Measurements from ENCODE around the gene MYO18B. TPM values are rescaled to one million over a fixed set of nuclear protein-coding genes. Genes with fewer than 3 reads are reported as not detected.

Gene MYO18B
- polyA plus RNA-seq, 3 donors, result not detected

DNA sequence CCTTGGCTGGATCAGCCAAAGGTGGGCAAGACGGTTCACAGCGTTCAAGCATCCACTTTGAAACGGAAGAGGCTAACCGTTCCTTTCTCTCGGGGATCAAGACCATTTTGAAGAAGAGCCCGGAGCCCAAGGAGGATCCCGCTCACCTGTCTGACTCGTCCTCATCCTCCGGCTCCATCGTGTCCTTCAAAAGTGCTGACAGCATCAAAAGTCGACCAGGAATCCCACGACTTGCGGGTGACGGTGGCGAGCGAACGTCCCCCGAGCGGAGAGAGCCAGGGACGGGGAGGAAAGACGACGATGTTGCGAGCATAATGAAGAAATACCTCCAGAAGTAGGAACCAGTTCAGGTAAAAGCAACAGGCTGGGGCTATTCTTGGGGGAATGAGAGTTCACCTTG lies 285.4 kb downstream of the MYO18B start:
- DNase-seq, result no peak
- Mint-ChIP-seq H3K27me3 (ENCODE audit: low read depth in 3 of 3) (peaks cover 1 to 3% (median 2%) of the 10 kb centered on the region in 3 donors), H3K4me3 (no peak overlapping the region), H3K36me3 (no peaks in the 10 kb centered on the region), H3K4me1 (peaks cover 2% of the 10 kb centered on the region), H3K9me3 (peaks cover 0 to 5% (median 2%) of the 10 kb centered on the region in 7 donors), H3K27ac (no peak overlapping the region)
- Histone ChIP-seq H3K4me1 (ENCODE audit: control insufficient read depth in 1 of 2, insufficient read depth in 2 of 2, low read length in 2 of 2) (no peaks in the 10 kb centered on the region), H3K4me2 (replicated peaks; ENCODE audit: extremely low read depth, low read length, poor library complexity, severe bottlenecking) (no peak overlapping the region), H3K4me3 (replicated peaks in 1 of 3; ENCODE audit: low read depth in 2 of 3, low read length in 3 of 3) (no peak overlapping the region), H3K27me3 (ENCODE audit: control insufficient read depth in 2 of 2, insufficient read depth in 2 of 2, low read length in 2 of 2) (no peaks in the 10 kb centered on the region), H2AFZ (ENCODE audit: insufficient read depth, low read depth, low read length, poor library complexity, severe bottlenecking) (no peak overlapping the region), H3K27ac (ENCODE audit: low read depth in 1 of 2, low read length in 2 of 2) (no peak overlapping the region), H3K36me3 (replicated peaks in 1 of 2; ENCODE audit: control insufficient read depth in 1 of 2, insufficient read depth in 2 of 2, low read length in 2 of 2) (no peaks in the 10 kb centered on the region), H3K9me3 (replicated peaks in 1 of 2; ENCODE audit: control insufficient read depth in 1 of 2, insufficient read depth in 1 of 2, low read length in 2 of 2) (peaks cover 0 to under 1% of the 10 kb centered on the region in 2 donors), H3K79me2 (ENCODE audit: insufficient read depth, low read length) (no peaks in the 10 kb centered on the region), H3K9ac (ENCODE audit: insufficient read depth, low read length, poor library complexity, severe bottlenecking) (no peak overlapping the region), H4K20me1 (ENCODE audit: insufficient read depth, low read length) (no peaks in the 10 kb centered on the region)
- WGBS (ENCODE audit: insufficient coverage), result 93% methylated on average over 23 of the region's 23 CpGs
- TF ChIP-seq, protein P1, sequence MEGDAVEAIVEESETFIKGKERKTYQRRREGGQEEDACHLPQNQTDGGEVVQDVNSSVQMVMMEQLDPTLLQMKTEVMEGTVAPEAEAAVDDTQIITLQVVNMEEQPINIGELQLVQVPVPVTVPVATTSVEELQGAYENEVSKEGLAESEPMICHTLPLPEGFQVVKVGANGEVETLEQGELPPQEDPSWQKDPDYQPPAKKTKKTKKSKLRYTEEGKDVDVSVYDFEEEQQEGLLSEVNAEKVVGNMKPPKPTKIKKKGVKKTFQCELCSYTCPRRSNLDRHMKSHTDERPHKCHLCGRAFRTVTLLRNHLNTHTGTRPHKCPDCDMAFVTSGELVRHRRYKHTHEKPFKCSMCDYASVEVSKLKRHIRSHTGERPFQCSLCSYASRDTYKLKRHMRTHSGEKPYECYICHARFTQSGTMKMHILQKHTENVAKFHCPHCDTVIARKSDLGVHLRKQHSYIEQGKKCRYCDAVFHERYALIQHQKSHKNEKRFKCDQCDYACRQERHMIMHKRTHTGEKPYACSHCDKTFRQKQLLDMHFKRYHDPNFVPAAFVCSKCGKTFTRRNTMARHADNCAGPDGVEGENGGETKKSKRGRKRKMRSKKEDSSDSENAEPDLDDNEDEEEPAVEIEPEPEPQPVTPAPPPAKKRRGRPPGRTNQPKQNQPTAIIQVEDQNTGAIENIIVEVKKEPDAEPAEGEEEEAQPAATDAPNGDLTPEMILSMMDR (IDR thresholded peaks at IDR 0.05), result no peak
- intact Hi-C loops (cut with micrococcal nuclease), result no loop called here

DNA sequence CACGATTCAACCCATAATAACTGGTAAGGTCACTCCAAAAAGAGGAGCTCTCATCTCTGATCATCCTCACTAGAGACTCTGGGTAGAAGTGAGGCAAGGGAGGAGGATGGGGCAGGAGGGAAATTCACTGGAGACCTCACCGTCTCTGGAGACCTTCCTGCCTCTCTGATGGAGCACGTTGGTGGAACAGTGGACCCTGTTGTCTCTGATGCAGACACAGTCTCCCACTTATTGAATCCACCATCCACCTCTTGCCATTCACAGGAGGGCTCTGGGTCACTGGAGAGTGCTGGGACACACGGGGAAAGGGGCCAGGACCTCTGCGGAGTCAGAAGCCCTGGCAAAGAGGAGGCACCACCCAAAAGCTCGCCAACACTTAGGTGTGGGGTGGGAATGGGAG lies 289.7 kb downstream of the MYO18B start:
- Mint-ChIP-seq H3K4me1 (no peaks in the 10 kb centered on the region), H3K4me3 (no peak overlapping the region)
- H3K27ac ChIP-seq (ENCODE audit: low read depth in 1 of 2, low read length in 2 of 2), result no peak overlapping the region

More for the DNA sequence above, 289.7 kb downstream of the MYO18B start:
- no peaks in the 10 kb centered on the region for H3K27me3 ChIP-seq (ENCODE audit: control insufficient read depth in 2 of 2, insufficient read depth in 2 of 2, low read length in 2 of 2)
- no peak overlapping the region for H2AFZ ChIP-seq (ENCODE audit: insufficient read depth, low read depth, low read length, poor library complexity, severe bottlenecking)
- WGBS (ENCODE audit: insufficient coverage), result 77% methylated on average over 3 of the region's 6 CpGs
- H4K20me1 ChIP-seq (ENCODE audit: insufficient read depth, low read length), result no peaks in the 10 kb centered on the region
- Mint-ChIP-seq H3K36me3 (no peaks in the 10 kb centered on the region), H3K27ac (no peak overlapping the region), H3K9me3 (peaks cover 5 to 16% (median 11%) of the 10 kb centered on the region in 7 donors), H3K27me3 (ENCODE audit: low read depth in 3 of 3) (peaks cover 0 to 4% (median 2%) of the 10 kb centered on the region in 3 donors)
- no peak overlapping the region for H3K9ac ChIP-seq (ENCODE audit: insufficient read depth, low read length, poor library complexity, severe bottlenecking)
- H3K4me3 ChIP-seq (replicated peaks in 1 of 3; ENCODE audit: low read depth in 2 of 3, low read length in 3 of 3), result no peak overlapping the region
- intact Hi-C loops (cut with micrococcal nuclease), result no loop called here
- H3K4me2 ChIP-seq (replicated peaks; ENCODE audit: extremely low read depth, low read length, poor library complexity, severe bottlenecking), result no peak overlapping the region
- DNase-seq, result no peak
- no peaks in the 10 kb centered on the region for H3K79me2 ChIP-seq (ENCODE audit: insufficient read depth, low read length)
- no peaks in the 10 kb centered on the region for H3K4me1 ChIP-seq (ENCODE audit: control insufficient read depth in 1 of 2, insufficient read depth in 2 of 2, low read length in 2 of 2)
- TF ChIP-seq, protein P1 (IDR thresholded peaks at IDR 0.05), result no peak
- no peaks in the 10 kb centered on the region for H3K36me3 ChIP-seq (replicated peaks in 1 of 2; ENCODE audit: control insufficient read depth in 1 of 2, insufficient read depth in 2 of 2, low read length in 2 of 2)
- peaks cover 14 to 16% of the 10 kb centered on the region in 2 donors for H3K9me3 ChIP-seq (replicated peaks in 1 of 2; ENCODE audit: control insufficient read depth in 1 of 2, insufficient read depth in 1 of 2, low read length in 2 of 2)
